Fibroblast of lung (primary cell): Measurements from ENCODE around the gene TSEN2. TPM values are rescaled to one million over a fixed set of nuclear protein-coding genes. Genes with fewer than 3 reads are reported as not detected.
A peak's percentile ranks its signal among the peaks of the same experiment; 100 is the strongest.

Source experiments
- DNase-seq, 2 donors: peaks; one replicate each; pipeline versions ENCODE4 v3.0.0 to v3.0.0-alpha.2; 2010; ENCODE audit warnings: low read depth in 2 of 2
- H2AFZ ChIP-seq: 2 replicates; pipeline ENCODE4 v1.5.1; 2012; ENCODE audit warnings: low read length, control low read depth, inconsistent platforms
- H3K27ac ChIP-seq: 2 replicates; pipeline ENCODE4 v1.5.1; 2011; ENCODE audit warnings: low read length, control low read depth; ENCODE audit not compliant: insufficient read depth
- H3K27me3 ChIP-seq: 2 replicates; pipeline ENCODE4 v1.5.1; 2011; ENCODE audit warnings: mild to moderate bottlenecking, low read length; ENCODE audit not compliant: control insufficient read depth, insufficient read depth
- H3K36me3 ChIP-seq: 2 replicates; pipeline ENCODE4 v1.5.1; 2011; ENCODE audit warnings: low read length; ENCODE audit not compliant: control insufficient read depth, insufficient read depth
- H3K4me1 ChIP-seq: 2 replicates; pipeline ENCODE4 v1.5.1; 2011; ENCODE audit warnings: low read length; ENCODE audit not compliant: control insufficient read depth, insufficient read depth; ENCODE audit errors: extremely low read depth
- H3K4me2 ChIP-seq: 2 replicates; pipeline ENCODE4 v1.5.1; 2011; ENCODE audit warnings: low read length, control low read depth; ENCODE audit not compliant: insufficient read depth; ENCODE audit errors: extremely low read depth
- H3K4me3 ChIP-seq, 4 experiments: fragments of 200-600 bp in 1 of 4; sonication (generic) in 1 of 4; replicated peaks in 1 of 4; 2 replicates each; pipeline ENCODE4 v1.5.1; 2011 to 2016; ENCODE audit warnings: low read length in 4 of 4, low read depth in 3 of 4, mild to moderate bottlenecking in 3 of 4, control low read depth in 2 of 4, inconsistent platforms in 1 of 4, mixed read lengths in 1 of 4; ENCODE audit not compliant: insufficient read depth in 1 of 4; ENCODE audit errors: control extremely low read depth in 1 of 4
- H3K79me2 ChIP-seq: 2 replicates; pipeline ENCODE4 v1.5.1; 2012; ENCODE audit warnings: mild to moderate bottlenecking, low read length, inconsistent platforms; ENCODE audit not compliant: control insufficient read depth, insufficient read depth
- H3K9ac ChIP-seq: 2 replicates; pipeline ENCODE4 v1.5.1; 2011; ENCODE audit warnings: mild to moderate bottlenecking, low read length, control low read depth; ENCODE audit not compliant: insufficient read depth
- H3K9me3 ChIP-seq: 2 replicates; pipeline ENCODE4 v1.5.1; 2012; ENCODE audit warnings: low read depth, low read length; ENCODE audit not compliant: control insufficient read depth, insufficient read depth
- H4K20me1 ChIP-seq: 2 replicates; pipeline ENCODE4 v1.5.1; 2011; ENCODE audit warnings: low read length; ENCODE audit not compliant: control insufficient read depth, insufficient read depth; ENCODE audit errors: extremely low read depth
- EZH2 ChIP-seq: IDR thresholded peaks from 2 replicates; pipeline ENCODE4 v1.5.1; 2012; ENCODE audit warnings: low read length, control low read depth, mild to moderate bottlenecking; ENCODE audit errors: missing control alignments
- polyA plus RNA-seq, 2 donors: library from polyadenylated mRNA; depleted of rRNA in 1 of 2; stranded (reverse) in 1 of 2; unstranded in 1 of 2; fragments of >200 nt; gene quantifications; 2 replicates each; pipeline ENCODE4 v1.2.1, GENCODE V29; 2011 to 2012; ENCODE audit warnings: missing spikeins in 1 of 2
- total RNA-seq: library from RNA; depleted of rRNA; stranded (reverse); fragments of >200 nt; gene quantifications from 2 replicates; pipeline ENCODE4 v1.2.1, GENCODE V29; 2014
- TF ChIP-seq, protein P1 (sequence below), 2 donors: IDR thresholded peaks in 1 of 2; conservative IDR thresholded peaks in 1 of 2; 1 replicate in 1 of 2; 2 replicates in 1 of 2; pipeline ENCODE4 v1.5.1; 2011 to 2012; ENCODE audit warnings: low read length in 2 of 2, control low read depth in 1 of 2, inconsistent platforms in 1 of 2, low read depth in 1 of 2, mild to moderate bottlenecking in 1 of 2

The TSEN2 gene
- total and polyA plus RNA-seq, 2 donors (not counting 1 experiment from before 2014, with no cell fraction given) = 9.8 to 14.4 TPM

DNA sequence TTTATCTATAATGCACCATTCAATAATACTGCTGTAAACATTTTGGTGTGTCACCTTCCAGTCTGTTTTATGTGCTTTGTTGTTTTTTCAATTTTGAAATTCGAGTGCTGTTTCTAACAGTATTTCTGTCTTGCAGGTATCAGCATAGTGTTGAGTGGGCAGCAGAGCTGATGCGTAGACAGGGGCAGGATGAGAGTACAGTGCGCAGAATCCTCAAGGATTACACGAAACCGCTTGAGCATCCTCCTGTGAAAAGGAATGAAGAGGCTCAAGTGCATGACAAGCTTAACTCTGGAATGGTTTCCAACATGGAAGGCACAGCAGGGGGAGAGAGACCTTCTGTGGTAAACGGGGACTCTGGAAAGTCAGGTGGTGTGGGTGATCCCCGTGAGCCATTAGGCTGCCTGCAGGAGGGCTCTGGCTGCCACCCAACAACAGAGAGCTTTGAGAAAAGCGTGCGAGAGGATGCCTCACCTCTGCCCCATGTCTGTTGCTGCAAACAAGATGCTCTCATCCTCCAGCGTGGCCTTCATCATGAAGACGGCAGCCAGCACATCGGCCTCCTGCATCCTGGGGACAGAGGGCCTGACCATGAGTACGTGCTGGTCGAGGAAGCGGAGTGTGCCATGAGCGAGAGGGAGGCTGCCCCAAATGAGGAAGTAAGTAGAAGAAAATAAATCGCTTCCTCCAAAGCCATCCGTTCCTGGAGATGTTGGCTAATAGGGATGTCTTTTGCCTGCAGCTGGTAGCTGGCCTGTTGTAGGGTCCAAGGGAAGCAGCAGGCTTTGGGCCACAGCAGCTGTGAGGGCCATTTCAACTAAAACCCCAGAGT lies 19.1 kb downstream of the TSEN2 start:
- Histone ChIP-seq H3K36me3 (peaks cover 6% of the 10 kb centered on the region), H3K79me2 (no peaks in the 10 kb centered on the region), H3K4me2 (no peak overlapping the region), H3K9me3 (no peaks in the 10 kb centered on the region), H3K9ac (no peak overlapping the region), H3K4me3 (no peak overlapping the region), H3K27ac (no peak overlapping the region), H3K27me3 (no peaks in the 10 kb centered on the region), H2AFZ (no peak overlapping the region), H4K20me1 (no peaks in the 10 kb centered on the region), H3K4me1 (peaks cover 12% of the 10 kb centered on the region)
- TF ChIP-seq EZH2 = no peak
- TF ChIP-seq, protein P1, sequence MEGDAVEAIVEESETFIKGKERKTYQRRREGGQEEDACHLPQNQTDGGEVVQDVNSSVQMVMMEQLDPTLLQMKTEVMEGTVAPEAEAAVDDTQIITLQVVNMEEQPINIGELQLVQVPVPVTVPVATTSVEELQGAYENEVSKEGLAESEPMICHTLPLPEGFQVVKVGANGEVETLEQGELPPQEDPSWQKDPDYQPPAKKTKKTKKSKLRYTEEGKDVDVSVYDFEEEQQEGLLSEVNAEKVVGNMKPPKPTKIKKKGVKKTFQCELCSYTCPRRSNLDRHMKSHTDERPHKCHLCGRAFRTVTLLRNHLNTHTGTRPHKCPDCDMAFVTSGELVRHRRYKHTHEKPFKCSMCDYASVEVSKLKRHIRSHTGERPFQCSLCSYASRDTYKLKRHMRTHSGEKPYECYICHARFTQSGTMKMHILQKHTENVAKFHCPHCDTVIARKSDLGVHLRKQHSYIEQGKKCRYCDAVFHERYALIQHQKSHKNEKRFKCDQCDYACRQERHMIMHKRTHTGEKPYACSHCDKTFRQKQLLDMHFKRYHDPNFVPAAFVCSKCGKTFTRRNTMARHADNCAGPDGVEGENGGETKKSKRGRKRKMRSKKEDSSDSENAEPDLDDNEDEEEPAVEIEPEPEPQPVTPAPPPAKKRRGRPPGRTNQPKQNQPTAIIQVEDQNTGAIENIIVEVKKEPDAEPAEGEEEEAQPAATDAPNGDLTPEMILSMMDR (conservative IDR thresholded peaks at IDR 0.05 in 1 of 2, IDR thresholded peaks at IDR 0.05 in 1 of 2; ENCODE audit: low read depth in 1 of 2, low read length in 2 of 2) = no peak
- no peak for DNase-seq

DNA sequence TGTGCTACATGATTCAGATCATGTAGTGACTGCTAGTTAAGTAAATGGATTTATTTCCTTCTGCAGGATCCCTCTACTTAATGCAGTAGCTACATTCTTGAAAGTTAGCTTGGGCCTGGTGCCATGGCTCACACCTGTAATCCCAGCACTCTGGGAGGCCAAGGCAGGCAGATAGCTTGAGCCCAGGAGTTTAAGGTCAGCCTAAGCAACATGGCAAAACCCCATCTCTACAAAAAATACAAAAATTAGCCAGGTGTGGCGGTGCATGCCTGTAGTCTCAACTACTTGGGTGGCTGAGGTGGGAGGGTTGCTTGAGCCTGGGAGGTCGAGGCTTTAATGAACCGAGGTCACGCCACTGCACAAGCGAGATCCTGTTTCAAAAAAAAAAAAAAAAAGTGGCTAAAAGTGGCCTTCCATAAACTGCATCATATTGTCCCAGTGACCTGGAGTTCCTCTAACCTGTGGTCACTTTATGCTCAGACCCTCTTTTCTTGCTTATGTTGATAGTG lies 22.0 kb downstream of the TSEN2 start:
- H3K4me1 ChIP-seq = peaks cover 14% of the 10 kb centered on the region
- no peak for TF ChIP-seq EZH2
- TF ChIP-seq, protein P1 (conservative IDR thresholded peaks at IDR 0.05 in 1 of 2, IDR thresholded peaks at IDR 0.05 in 1 of 2; ENCODE audit: low read depth in 1 of 2, low read length in 2 of 2) = no peak

DNA sequence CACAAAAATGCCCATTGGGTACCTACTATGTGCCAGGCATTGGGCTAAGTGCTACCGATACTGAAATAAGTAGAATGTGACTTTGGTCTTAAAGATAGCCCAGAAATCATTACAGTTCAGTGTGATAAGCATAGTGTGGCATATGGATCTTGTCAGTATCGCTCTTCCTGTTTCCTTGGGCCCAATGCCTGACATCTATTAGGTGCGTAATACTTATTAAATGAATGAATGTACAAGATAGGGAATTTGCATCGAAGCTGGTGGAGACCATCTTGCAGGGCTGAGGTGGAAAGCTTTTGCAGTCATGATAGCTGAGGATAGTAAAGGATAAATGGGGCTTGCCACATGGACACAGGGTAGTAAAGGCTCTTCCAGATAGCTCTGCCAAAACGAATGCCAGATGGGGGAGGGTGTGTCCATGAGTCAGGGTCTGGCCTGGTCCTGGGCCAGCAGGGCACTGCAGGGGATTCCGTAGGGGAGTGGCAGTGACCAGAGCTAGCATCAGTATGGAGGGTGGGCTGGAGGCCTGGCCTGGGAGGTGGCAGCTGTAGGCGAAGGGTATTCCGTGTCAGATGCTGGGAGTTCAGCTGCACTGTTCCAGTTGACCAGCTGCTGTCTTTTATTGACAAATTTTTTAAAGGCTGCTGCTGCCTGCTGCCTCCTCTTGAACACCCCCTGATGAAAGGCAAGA lies 23.5 kb downstream of the TSEN2 start:
- Histone ChIP-seq H3K27ac (peak overlapping the region; percentile 83), H3K4me2 (peak overlapping the region; percentile 86), H3K36me3 (peaks cover 2% of the 10 kb centered on the region), H2AFZ (peak overlapping the region; percentile 13), H3K4me1 (peaks cover 14% of the 10 kb centered on the region), H4K20me1 (no peaks in the 10 kb centered on the region), H3K27me3 (no peaks in the 10 kb centered on the region), H3K4me3 (peak overlapping the region; percentile 21 to 35 (median 25)), H3K9ac (peak overlapping the region; percentile 27), H3K9me3 (no peaks in the 10 kb centered on the region), H3K79me2 (no peaks in the 10 kb centered on the region)
- peak; percentile 73 to 90 for DNase-seq
- TF ChIP-seq EZH2 = no peak
- TF ChIP-seq, protein P1 (conservative IDR thresholded peaks at IDR 0.05 in 1 of 2, IDR thresholded peaks at IDR 0.05 in 1 of 2; ENCODE audit: low read depth in 1 of 2, low read length in 2 of 2) = no peak

More for the DNA sequence above, 22.0 kb downstream of the TSEN2 start:
- no peaks in the 10 kb centered on the region for H4K20me1 ChIP-seq
- no peaks in the 10 kb centered on the region for H3K79me2 ChIP-seq
- no peaks in the 10 kb centered on the region for H3K9me3 ChIP-seq
- H3K27me3 ChIP-seq = no peaks in the 10 kb centered on the region
- no peak overlapping the region for H3K27ac ChIP-seq
- H3K9ac ChIP-seq = no peak overlapping the region
- no peak overlapping the region for H2AFZ ChIP-seq
- H3K4me3 ChIP-seq = no peak overlapping the region
- no peak overlapping the region for H3K4me2 ChIP-seq
- no peak for DNase-seq
- peaks cover 2% of the 10 kb centered on the region for H3K36me3 ChIP-seq
